ENCODE results near the gene TTYH3.

The TTYH3 gene

DNA sequence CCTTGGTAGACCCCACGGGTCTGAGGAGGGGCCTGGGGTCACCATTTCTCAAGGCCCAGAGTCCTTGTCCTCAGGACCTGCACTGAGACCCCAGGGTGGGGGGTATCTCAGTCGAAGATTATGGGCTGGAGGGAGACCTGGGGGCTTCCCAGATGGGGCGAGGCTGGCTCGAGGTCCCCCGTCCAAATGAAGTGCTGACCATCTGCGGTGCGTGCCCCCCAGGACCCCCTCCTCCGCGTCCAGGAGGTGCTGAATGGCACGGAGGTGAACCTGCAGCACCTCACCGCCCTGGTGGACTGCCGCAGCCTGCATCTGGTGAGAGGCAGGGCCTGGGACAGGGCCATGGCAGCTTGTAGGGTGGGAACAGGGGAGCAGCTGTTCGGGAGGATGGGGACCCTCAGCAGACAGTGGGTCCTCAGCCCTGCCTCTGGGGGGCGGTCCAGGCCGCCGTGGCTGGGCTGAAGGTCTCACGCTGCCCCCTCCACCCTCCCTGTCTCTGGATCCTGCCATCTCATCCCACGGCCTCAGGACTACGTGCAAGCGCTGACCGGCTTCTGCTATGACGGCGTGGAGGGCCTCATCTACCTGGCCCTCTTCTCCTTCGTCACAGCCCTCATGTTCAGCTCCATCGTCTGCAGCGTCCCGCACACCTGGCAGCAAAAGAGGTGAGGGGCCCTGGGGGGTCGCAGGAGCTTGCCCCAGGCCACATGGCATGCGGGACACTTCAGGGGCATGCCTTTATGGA is 24.3 kb downstream of the TTYH3 start:
- no peak for TF ChIP-seq CTCF (IDR thresholded peaks at IDR 0.05; ENCODE audit: extremely low read depth, missing control alignments)
- no peak for DNase-seq (ENCODE audit: low spot score)

GRCh38 chr7:2657208-2657607 is 25.4 kb downstream of the TTYH3 start:
- DNase-seq (ENCODE audit: low spot score), result no peak
- TF ChIP-seq CTCF (IDR thresholded peaks at IDR 0.05; ENCODE audit: extremely low read depth, missing control alignments), result no peak

- TF ChIP-seq CTCF (IDR thresholded peaks at IDR 0.05; ENCODE audit: extremely low read depth, missing control alignments), result no peak
- no peak for DNase-seq (ENCODE audit: low spot score)
Measured at GRCh38 chr7:2657920-2658671, 26.3 kb downstream of the TTYH3 start.

DNA sequence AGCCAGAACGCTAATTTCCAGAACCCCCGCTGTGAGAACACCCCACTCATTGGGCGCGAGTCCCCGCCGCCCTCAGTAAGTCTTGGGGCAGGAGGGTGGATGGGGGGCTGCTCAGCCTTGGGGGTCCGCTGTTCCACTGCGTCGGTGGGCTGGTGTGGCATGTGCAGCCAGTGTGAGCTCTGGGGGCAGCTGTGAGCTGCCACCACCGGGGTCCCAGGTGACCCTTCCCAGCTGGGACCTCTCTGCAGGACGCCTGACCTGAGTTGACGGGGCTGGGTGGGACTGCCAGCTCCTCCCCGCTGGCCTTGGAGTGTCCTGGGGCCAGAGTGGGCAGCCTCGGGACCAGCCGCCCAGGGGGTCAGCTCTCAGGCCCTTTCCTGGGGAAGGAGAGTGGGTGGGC is 27.2 kb downstream of the TTYH3 start:
- no peak for TF ChIP-seq CTCF (IDR thresholded peaks at IDR 0.05; ENCODE audit: extremely low read depth, missing control alignments)
- no peak for DNase-seq (ENCODE audit: low spot score)

GRCh38 chr7:2659556-2660358 is 28.0 kb downstream of the TTYH3 start:
- TF ChIP-seq CTCF (IDR thresholded peaks at IDR 0.05; ENCODE audit: extremely low read depth, missing control alignments), result no peak
- no peak for DNase-seq (ENCODE audit: low spot score)

DNA sequence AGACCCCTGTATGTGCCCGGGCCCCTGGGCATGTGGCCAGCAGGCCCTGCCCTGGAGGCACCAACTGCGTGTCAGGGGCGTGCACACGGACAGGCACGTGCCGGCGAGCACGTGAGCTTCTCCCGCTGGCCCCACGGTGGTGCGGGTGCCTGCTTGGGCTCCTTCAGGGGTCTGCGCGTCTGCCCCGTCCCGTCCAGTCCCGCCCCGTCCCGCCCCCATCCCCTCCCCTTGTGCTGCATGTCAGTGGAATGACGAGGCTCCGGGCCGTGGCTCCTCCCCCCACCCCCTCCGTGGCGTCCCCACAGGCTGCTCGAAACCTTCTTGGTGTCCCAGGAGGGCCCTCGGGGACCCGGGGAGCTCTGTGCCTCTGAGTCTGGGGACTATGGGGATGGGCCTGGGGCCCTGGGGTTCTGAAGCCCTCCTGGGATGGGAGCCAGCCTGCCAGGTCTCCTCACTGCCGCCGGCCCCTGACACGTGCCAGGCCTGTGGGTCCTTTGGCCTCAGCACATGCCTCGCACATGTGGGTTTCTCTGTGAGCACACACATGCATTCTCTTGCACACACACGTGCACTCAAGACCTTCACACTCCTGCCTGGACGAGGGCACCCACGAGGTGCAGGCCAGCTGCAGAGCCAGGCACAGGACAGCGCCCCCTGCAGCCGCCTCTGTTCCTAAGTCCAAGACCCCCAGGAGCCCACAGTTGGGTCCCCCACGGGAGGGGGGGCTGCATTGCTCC is 28.7 kb downstream of the TTYH3 start:
- DNase-seq (ENCODE audit: low spot score), result no peak
- TF ChIP-seq CTCF (IDR thresholded peaks at IDR 0.05; ENCODE audit: extremely low read depth, missing control alignments), result peak; percentile 13
